GM15510 (cell line): Measurements from ENCODE around the gene BCL11B.

Source experiments
- POLR2A ChIP-seq: IDR thresholded peaks from 3 replicates; pipeline ENCODE4 v1.6.1; 2011; ENCODE audit warnings: borderline replicate concordance; ENCODE audit not compliant: insufficient read length; ENCODE audit errors: extremely low read depth

BCL11B gene

GRCh38 chr14:99244941-99245563, 26.9 kb downstream of the BCL11B start:
- no peak for TF ChIP-seq POLR2A

GRCh38 chr14:99244367-99244901, 27.6 kb downstream of the BCL11B start:
- no peak for TF ChIP-seq POLR2A

- TF ChIP-seq POLR2A = no peak
Measured at GRCh38 chr14:99242816-99243721, 28.9 kb downstream of the BCL11B start.

GRCh38 chr14:99242238-99242637, 29.8 kb downstream of the BCL11B start:
- no peak for TF ChIP-seq POLR2A

- no peak for TF ChIP-seq POLR2A
Measured at GRCh38 chr14:99241325-99242010, 30.5 kb downstream of the BCL11B start.

GRCh38 chr14:99240627-99241324, 31.2 kb downstream of the BCL11B start:
- TF ChIP-seq POLR2A = no peak

GRCh38 chr14:99239661-99240092, 32.3 kb downstream of the BCL11B start:
- no peak for TF ChIP-seq POLR2A

- TF ChIP-seq POLR2A = no peak
Measured at GRCh38 chr14:99238216-99238615, 33.8 kb downstream of the BCL11B start.

- no peak for TF ChIP-seq POLR2A
Measured at GRCh38 chr14:99237288-99237687, 34.7 kb downstream of the BCL11B start.

GRCh38 chr14:99236386-99237138, 35.4 kb downstream of the BCL11B start:
- TF ChIP-seq POLR2A = no peak

GRCh38 chr14:99235582-99236320, 36.2 kb downstream of the BCL11B start:
- no peak for TF ChIP-seq POLR2A

GRCh38 chr14:99234961-99235571, 36.9 kb downstream of the BCL11B start:
- TF ChIP-seq POLR2A = no peak

- no peak for TF ChIP-seq POLR2A
Measured at GRCh38 chr14:99234355-99234754, 37.6 kb downstream of the BCL11B start.
